AG20443 (cell line): ENCODE measurements around the gene PLA2G4C.

Source experiments
- DNase-seq: peaks from one replicate; pipeline ENCODE4 v3.0.0; 2012; ENCODE audit warnings: low spot score, mixed read lengths

PLA2G4C gene

DNA sequence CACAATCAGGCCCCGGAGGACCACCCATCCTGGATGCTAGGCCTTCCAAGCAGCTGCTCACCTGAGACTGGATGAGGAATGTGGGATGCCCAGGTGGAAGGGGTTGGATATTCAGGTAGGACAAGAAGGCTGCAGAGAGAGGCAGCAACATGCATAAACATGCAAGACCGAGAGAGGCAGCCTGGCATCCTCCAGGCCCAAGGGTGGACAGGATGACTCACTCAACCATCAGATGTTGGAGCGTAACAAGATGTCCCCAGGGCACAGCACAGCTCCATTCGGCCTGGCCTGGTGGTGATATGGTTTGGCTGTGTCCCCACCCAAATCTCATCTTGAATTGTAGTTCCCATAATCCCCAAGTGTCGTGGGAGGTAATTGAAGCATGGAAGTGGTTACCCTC is 56.8 kb downstream of the PLA2G4C start:
- DNase-seq: no peak

DNA sequence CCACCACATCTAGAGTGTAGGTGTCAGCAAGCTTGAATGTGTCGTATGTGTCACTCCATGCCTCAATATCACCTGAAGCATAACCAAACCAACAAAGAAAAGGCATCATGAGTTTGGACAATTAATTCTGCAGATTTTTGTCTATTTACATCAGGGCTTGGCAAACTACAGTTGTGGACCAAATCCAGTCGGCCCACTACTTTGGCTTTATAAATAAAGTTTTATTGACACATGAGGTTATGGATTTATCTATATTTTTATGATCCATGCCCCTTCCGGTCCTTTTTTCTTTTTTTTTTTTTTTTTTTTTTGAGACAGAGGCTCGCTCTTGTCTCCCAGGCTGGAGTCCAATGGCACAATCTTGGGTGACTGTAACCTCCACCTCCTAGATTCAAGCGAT is 57.5 kb downstream of the PLA2G4C start:
- DNase-seq: no peak

DNA sequence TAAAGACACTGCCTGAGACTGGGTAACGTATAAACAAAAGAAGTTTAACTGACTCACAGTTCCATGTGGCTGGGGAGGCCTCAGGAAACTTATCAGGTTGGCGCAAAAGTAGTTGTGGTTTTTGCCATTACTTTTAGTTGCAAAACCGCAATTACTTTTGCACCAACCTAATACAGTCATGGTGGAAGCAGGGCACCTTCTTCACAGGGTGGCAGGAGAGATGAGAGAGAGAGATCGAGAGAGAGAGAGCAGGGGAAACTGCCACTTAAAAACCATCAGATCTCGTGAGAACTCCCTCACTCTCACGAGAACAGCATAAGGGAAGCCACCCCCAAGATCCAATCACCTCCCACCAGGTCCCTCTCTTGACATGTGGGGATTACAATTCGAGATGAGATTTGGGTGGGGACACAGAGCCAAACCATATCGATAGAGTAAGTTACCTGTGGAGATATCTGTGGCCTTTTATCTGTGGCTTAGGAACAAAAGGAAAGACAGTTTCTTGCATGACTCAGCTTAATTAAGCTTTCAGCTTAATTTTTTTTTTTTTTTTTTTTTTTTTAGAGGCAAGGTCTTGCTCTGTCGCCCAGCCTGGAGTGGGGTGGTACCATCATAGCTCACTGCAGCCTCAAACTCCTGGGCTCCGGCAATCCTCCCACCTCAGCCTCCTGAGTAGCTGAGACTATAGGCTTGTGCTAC is 59.1 kb downstream of the PLA2G4C start:
- no peak for DNase-seq

DNA sequence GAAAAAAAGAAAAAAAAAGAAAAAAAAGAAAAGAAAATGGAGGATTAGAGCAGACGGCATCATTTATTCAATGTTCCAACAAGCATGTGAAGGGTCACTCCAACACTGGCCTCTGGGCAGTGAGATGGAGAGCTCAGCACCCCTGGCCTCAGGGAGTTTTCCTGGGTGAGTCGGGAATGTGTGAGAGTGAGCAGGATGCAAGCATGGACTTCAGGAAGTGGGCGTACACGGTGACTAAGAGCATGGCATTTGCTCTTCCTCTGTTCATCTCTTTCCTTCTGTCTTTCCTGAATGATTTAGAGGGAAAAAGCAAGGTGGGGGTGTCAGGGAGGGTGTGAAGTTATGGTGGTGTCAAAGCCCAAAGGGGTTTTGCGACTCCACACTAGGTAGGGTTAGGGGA is 66.1 kb downstream of the PLA2G4C start:
- no peak for DNase-seq

DNA sequence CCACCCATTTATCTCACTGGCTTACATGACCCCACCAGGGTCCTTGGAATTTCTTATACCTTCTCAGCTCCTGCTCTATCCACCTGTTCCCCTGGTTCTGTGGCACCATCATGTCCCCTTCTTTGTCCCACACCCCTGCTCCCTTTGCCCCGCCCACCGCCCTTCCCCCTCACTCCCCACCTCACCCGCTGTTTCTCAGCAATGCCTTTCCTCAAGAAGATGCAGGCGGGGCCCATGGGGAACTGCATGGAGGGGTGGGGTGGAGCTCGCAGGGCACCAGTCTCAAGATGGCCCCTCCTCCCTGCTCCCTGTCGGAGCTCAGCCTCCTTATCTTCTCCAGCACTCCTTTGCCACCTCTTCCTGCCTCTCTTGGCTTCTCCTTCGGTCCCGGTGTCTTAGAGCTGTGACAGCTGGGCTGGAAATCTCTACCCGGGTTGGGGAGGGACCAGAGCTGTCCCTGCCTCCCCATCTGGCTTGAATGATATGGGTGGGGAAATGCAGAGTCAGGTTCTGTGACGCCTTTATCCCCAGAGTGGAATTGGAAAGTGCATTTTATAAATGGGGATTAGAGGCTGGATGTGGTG is 66.8 kb downstream of the PLA2G4C start, which contains the start of gene CABP5:
Gene CABP5 (minus strand): TSS at position 405 of the 584 bp plus-strand sequence. CDS start 157 bp downstream, at position 248.
- no peak for DNase-seq

DNA sequence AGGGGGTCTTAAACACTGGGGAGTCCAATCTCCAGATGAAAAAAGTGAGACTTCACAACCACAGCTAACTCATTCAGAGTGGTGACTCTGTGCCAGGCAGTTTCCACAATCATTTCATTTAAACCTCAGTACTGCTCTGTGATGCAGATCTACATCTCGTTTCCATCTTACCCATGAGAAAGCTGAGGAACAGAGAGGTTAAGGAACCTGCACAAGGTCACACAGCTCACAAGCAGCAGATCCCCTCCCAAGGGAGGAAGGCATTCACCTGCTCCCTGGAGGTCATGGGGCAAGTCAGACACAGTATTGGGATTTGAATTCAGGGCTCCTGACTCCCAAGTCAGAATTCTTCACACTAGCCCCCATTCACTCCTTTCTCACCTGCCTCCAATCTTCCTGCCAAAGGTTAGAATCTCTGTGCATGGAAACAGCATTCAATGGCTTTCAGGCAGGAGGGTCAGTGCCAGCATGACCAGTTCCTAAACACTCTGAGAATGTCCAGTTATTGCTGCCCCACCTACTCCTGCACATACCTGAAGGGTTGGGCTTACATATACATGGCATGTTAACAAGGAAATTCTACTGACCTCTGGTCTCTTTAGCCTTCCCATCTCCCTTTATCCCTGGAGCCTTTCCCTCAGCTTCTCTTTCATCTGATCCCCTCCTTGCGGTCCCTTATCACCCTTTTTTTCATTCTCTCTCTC is 68.6 kb downstream of the PLA2G4C start:
- DNase-seq: no peak

DNA sequence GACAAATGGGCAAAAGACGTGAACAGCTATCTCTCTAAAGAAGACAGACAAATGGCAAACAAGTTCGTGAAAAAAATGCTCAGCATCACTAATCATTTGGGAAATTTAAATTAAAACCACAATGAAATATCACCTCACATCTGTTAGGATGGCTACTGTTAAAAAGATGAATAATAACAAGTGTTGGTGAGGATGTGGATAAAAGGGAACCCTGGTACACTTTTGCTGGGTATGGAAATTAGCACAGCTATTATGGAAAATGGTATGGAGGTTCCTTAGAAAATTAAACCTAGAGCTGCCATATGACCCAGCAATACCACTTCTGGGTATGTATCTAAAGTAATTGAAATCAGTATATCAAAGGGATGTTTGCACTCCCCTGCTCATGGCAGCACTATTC is 73.9 kb downstream of the PLA2G4C start:
- DNase-seq: no peak

DNA sequence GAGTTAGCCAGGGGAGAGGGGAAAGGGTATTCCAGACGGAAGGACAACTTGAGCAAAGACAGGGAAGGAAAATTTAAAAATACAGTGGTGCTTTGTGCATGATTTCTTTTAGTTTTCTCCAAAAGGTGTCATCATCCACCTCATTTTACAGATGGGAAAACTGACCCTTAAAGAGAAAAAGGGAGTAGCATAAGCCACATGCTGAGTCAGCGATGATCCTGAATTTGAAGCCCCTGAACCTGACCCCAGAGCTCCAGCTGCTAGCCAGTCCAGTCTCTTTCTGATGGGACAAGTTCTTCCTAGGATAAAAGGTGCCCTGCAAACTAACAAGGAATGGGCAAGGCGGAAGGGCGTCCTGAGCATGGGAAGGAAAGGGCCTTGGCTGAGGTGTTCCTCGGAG is 77.0 kb downstream of the PLA2G4C start:
- DNase-seq: no peak

DNA sequence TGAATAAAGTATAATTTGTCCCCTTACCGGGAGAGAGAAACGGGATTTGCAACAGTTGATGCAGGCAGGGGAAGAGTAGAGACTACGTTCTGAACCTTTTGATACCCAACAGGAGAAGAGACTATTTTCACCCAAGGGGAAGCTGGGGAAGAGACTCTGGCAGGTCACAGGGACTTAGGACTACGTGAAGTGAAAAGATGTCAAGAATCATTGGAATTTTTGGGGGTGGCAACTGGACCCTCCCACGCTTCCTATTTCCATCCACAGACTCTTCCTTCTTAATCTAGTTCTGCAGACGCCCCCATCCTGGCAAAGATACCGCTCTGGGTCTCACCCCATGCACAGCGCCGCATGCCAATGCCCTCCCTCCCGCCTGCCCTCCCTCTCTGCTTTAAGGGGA is 80.5 kb downstream of the PLA2G4C start:
- DNase-seq: no peak

DNA sequence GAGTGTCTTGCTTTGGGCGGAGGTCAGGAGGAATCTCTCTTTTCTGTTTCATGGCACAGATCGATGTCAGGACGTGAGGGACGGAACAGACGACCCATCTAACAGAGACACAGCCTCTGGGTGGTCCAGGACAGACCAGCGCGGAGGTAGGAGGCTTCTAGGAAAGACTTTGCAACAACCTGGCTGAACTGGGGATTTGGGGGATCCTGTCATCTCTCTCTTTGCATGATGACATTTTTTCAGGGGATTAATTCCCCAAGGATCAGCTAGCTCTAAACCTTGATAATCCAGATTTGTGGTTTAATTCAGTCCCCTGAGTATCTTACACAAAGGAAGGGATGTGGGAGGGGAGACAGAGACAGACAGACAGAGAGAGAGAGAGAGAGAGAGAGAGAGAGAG is 81.2 kb downstream of the PLA2G4C start:
- no peak for DNase-seq

DNA sequence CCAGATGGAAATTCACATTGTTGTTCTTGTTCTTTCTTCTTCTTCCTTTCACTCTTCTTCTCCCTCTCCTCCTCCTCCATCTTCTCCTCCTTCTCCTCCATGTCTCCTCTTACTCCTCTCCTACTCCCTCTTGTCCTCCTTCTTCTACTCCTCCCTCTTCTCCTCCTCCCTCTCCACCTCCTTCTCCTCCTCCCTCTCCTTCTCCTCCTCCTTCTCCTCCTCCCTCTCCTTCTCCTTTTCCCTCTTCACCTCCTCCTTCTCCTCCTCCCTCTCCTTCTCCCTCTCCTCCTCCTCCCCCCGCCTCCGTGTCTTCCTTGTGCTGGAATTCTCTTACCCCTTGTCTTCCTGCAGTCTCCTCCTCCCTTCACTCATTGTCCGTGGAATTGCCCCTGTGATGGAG is 85.1 kb downstream of the PLA2G4C start:
- no peak for DNase-seq

DNA sequence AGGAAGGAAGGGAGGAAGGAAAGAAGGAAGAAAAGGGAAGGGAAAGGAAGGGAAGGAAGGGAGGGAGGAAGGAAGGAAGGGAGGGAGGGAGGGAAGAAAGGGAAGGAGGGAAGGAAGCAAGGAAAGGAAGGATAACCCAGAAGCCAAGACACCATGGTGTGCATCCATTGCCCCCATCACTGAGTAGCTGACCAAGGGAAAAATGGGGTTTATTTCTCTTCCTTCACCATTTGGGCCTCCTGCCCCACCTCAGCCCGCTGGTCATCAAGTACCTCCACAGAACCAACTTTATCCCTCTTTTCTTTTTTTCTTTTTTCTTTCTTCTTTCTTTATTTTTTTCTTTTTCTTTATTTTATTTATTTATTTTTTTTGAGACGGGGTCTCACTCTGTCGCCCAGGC is 87.1 kb downstream of the PLA2G4C start:
- DNase-seq: no peak

DNA sequence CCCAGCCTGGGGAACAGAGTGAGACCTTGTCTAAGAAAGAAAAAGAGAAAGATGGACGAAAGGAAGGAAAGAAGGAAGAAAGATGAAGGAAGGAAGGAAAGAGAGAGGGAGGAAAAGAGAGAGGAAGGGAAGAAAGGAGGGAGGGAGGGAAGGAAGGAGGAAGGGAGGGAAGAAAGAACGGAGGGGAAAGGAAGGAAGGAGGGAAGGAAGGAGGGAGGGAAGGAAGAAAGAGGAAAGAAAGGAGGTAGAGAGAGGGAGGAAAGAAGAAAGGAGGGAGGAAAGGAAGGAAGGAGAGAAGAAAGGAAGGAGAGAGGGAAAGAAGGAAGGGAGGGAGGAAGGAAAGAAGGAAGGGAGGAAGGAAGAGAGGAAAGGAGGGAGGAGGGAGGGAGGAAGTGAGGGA is 87.6 kb downstream of the PLA2G4C start:
- DNase-seq: no peak

DNA sequence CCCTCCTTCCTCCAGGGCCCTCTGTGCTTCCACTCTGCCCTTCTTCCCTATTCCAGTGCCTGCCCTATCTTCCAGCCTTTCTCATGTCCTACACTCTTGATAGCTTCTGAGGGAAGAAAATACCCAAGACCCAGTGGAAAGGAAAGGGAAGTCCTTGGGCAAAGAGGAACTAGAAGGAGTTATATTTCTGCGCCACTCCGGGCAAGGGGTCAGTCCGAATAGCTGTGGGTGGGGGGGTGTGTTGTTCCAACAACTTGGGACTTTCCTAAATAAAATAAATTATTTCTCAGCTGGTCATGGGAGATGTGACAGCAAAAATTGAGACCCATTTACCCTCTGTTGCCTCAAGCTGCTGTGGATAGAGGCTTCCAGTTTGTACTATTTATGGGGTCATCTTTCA is 89.9 kb downstream of the PLA2G4C start:
- DNase-seq: no peak

DNA sequence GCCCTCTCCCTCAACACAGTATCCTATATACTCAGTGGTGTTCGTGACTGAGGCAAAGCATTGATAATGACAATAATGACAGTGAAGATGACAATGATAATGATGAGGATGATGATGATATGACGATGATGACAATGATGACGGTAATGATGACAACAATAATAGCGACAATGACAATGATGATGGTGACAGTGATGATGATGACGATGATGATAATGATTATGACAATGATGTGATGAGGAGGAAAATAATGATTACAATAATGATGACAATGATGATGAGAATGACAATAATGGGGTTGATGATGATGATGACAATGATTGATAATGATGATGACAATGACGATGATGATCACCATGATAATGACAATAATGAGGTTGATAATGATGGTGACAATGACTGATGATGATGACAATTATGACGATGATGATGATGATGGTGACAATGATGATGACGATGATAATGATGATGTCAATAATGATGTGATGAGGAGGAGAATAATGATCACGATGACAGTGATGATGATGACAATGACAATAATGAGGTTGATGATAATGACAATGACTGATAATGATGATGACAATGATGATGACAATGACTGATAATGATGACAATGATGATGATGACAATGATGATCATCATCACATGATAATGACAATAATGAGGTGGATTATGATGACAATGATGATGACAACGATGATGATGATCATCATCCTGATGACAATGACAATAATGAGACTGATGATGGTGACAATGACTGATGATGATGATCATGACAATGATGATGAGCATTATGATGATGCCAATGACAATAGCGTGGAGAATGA is 99.5 kb downstream of the PLA2G4C start:
- no peak for DNase-seq

DNA sequence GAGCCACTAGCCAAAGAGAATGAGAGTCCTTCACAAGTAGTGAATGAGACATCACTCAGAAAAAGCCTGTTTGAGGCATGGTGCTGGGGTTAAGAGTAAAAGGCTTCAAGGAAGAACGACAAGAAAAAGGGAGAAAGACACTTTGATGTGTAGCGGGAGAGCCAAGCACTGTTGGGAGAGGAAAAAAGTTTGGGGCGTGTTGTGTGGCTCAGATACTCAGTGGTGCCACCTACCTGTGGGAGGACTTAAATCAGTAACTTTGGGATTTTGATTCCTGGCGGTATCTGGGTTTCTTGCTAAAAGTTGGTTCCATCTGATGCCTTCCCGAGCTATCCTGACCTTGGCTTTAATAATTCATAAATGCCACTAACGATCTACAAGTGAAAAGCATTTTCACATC is 103.9 kb downstream of the PLA2G4C start:
- DNase-seq: no peak

DNA sequence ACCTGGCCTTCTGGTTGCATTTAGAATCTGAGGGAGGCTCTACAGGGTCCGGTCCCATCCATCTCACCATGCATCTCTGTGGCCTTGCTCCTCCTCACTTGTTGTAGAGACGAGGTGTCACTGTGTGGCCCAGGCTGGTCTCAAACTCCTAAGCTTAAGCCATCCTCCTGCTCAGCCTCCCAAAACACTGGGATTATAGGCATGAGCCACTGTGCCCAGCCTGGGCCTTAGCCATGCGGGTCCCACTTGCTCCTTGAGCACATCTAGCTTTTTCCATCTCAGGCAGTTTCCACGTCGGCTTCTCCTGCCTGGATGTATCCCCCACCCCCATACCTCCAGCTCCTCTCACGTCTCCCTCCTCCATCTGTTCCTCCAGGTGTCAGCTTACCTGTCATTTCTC is 106.4 kb downstream of the PLA2G4C start:
- no peak for DNase-seq

DNA sequence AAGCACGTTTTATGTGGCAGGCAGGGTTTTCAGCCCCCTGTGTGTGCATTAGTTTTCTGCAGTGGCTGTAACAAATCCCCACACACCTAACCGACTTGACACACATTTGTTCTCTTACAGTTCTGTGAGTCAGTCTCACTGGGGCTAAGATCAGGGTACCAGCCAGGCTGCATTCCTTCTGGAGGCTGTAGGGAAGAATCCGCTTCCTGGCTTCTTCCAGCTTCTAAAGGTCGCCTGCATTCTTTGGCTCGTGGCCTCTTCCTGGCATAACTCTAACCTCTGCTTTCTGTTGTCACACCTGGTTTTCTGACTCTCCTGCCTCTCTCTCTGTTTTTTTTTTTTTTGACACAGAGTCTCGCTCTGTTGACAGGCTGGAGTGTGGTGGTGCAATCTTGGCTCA is 109.8 kb downstream of the PLA2G4C start:
- DNase-seq: no peak

DNA sequence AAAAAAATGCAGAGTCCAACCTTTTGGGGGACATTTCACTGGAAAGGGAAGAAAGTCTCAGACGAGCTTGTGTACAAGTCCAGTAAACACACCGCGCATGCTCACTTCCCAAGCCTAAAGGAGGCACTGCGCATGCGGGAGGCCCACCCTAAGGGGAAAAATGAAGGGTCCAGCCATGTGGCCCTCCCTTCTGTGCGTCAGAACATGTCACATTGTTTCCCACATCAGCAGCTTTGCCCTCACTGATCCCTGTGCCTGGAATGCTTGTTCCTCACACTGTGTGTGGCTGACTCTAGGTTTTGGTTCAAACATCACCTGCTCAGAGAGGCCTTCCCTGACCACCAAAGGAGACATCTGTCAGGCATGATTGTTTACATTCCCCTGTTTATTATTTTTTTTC is 111.8 kb downstream of the PLA2G4C start:
- DNase-seq: no peak
